Panc1 (cell line): Measurements from ENCODE around the gene KRT2.

Source experiments
- CTCF ChIP-seq: fragments of 450-650 bp; IDR thresholded peaks from 2 replicates; pipeline ENCODE4 v1.5.1; 2017; ENCODE audit warnings: mild to moderate bottlenecking
- REST ChIP-seq, 2 experiments: IDR thresholded peaks; 2 replicates each; pipeline ENCODE4 v1.6.1; 2011 to 2012; ENCODE audit warnings: low read depth in 2 of 2, control low read depth in 1 of 2, low read length in 1 of 2, mild to moderate bottlenecking in 1 of 2, moderate library complexity in 1 of 2; ENCODE audit not compliant: insufficient read depth in 1 of 2

GRCh38 chr12:52631676-52632459 lies 20.1 kb downstream of the KRT2 start:
- no peak for TF ChIP-seq CTCF
- no peak for TF ChIP-seq REST (IDR thresholded peaks at IDR 0.05; ENCODE audit: insufficient read depth in 1 of 2, low read depth in 2 of 2, low read length in 1 of 2)
